Activated CD4-positive, alpha-beta T cell treated with anti-CD3 and anti-CD28 coated beads for 36 hours (primary cell): ENCODE measurements around the gene ADGRF4. TPM values are rescaled to one million over a fixed set of nuclear protein-coding genes. Genes with fewer than 3 reads are reported as not detected.

Source experiments
- ATAC-seq: fragments of 200-7000 bp; cut with Tn5 transposase; one replicate; pipeline ENCODE4 v1.10.0; 2021; ENCODE audit warnings: mild to moderate bottlenecking, moderate library complexity
- CTCF ChIA-PET: fragments of 350-600 bp; sonication (Branson Sonifier 250); formaldehyde crosslinking; loops from one replicate; lab custom pipeline; 2021; ENCODE audit warnings: antibody characterized with exemption; lab: Charles Lee
- POLR2A ChIA-PET: fragments of 350-600 bp; sonication (Branson Sonifier 250); formaldehyde crosslinking; loops from one replicate; lab custom pipeline; 2021; ENCODE audit warnings: antibody characterized with exemption, inconsistent platforms; lab: Charles Lee
- DNase-seq: peaks from one replicate; pipeline ENCODE4 v3.0.0-alpha.2; 2020
- H3K27ac Mint-ChIP-seq: one replicate; pipeline ENCODE4 v1.8.0; 2021; ENCODE audit warnings: mixed read lengths
- H3K27me3 Mint-ChIP-seq: one replicate; pipeline ENCODE4 v1.8.0; 2021; ENCODE audit warnings: mixed read lengths
- H3K36me3 Mint-ChIP-seq: one replicate; pipeline ENCODE4 v1.8.0; 2021; ENCODE audit warnings: low read depth, mixed read lengths
- H3K4me1 Mint-ChIP-seq: one replicate; pipeline ENCODE4 v1.8.0; 2021; ENCODE audit warnings: mixed read lengths
- H3K4me3 Mint-ChIP-seq: one replicate; pipeline ENCODE4 v1.8.0; 2021; ENCODE audit warnings: mild to moderate bottlenecking, moderate library complexity, mixed read lengths
- H3K9me3 Mint-ChIP-seq: one replicate; pipeline ENCODE4 v1.8.0; 2021; ENCODE audit warnings: low read depth, mixed read lengths
- intact Hi-C, 2 experiments: fragments of 100-400 bp; cut with DNase I in 1 of 2; cut with micrococcal nuclease in 1 of 2; formaldehyde crosslinking; loops; one replicate each; pipeline versions ENCODE4 v1.14.2 to v1.15.1; 2022 to 2024; cut with DNase I, micrococcal nuclease
- total RNA-seq, 2 experiments: library from RNA; stranded (reverse); gene quantifications; one replicate each; pipeline ENCODE4 v1.2.3, GENCODE V29; 2021

ADGRF4 gene
- total RNA-seq, 2 experiments from 2014 or later: not detected

- H3K4me1 Mint-ChIP-seq: no peaks in the 10 kb centered on the region
- CTCF ChIA-PET: interaction anchor here (0.9 to 1.1 kb wide), 2 partner anchors 10 to 56 kb away, joined by 3 to 4 read pairs; no protein-coding TSS in a partner anchor
- H3K9me3 Mint-ChIP-seq: no peaks in the 10 kb centered on the region
- intact Hi-C loops: no loop called here
- no peak for ATAC-seq
- peaks cover 5% of the 10 kb centered on the region for H3K27me3 Mint-ChIP-seq
- no peak overlapping the region for H3K27ac Mint-ChIP-seq
- H3K4me3 Mint-ChIP-seq: no peak overlapping the region
- no peak for DNase-seq
- POLR2A ChIA-PET: no interaction called here
- H3K36me3 Mint-ChIP-seq: no peaks in the 10 kb centered on the region
These were observed 10.9 kb upstream of the ADGRF4 start for GRCh38 chr6:47687432-47687831.

- no peak overlapping the region for H3K27ac Mint-ChIP-seq
- POLR2A ChIA-PET: no interaction called here
These were observed 8.2 kb upstream of the ADGRF4 start for GRCh38 chr6:47690214-47690613.

GRCh38 chr6:47690791-47691190 lies 7.6 kb upstream of the ADGRF4 start:
- CTCF ChIA-PET: no interaction called here
- DNase-seq: no peak

More at GRCh38 chr6:47690214-47690613, 8.2 kb upstream of the ADGRF4 start:
- Mint-ChIP-seq H3K9me3 (no peaks in the 10 kb centered on the region), H3K4me1 (no peaks in the 10 kb centered on the region), H3K4me3 (no peak overlapping the region), H3K36me3 (no peaks in the 10 kb centered on the region), H3K27me3 (peaks cover 2% of the 10 kb centered on the region)
- DNase-seq (no peak), ATAC-seq (no peak)
- intact Hi-C loops: no loop called here
- CTCF ChIA-PET: no interaction called here

GRCh38 chr6:47697925-47698324 lies 455 bp upstream of the ADGRF4 start:
- H3K4me3 Mint-ChIP-seq: no peak overlapping the region
- DNase-seq (no peak), ATAC-seq (no peak)
- H3K4me1 Mint-ChIP-seq: no peaks in the 10 kb centered on the region
- H3K36me3 Mint-ChIP-seq: no peaks in the 10 kb centered on the region
- H3K9me3 Mint-ChIP-seq: no peaks in the 10 kb centered on the region
- H3K27me3 Mint-ChIP-seq: peaks cover 2% of the 10 kb centered on the region
- H3K27ac Mint-ChIP-seq: no peak overlapping the region
- POLR2A ChIA-PET: no interaction called here
- CTCF ChIA-PET: interaction anchor here (1.1 kb wide), 1 partner anchor 83 kb away, joined by 5 read pairs; no protein-coding TSS in a partner anchor
- intact Hi-C loops: no loop called here

More at GRCh38 chr6:47690791-47691190, 7.6 kb upstream of the ADGRF4 start:
- ATAC-seq: no peak
- Mint-ChIP-seq H3K4me1 (no peaks in the 10 kb centered on the region), H3K4me3 (no peak overlapping the region), H3K36me3 (no peaks in the 10 kb centered on the region), H3K27me3 (peaks cover 2% of the 10 kb centered on the region), H3K9me3 (no peaks in the 10 kb centered on the region), H3K27ac (no peak overlapping the region)
- POLR2A ChIA-PET: no interaction called here
- intact Hi-C loops: no loop called here

- H3K9me3 Mint-ChIP-seq: no peaks in the 10 kb centered on the region
- ATAC-seq: no peak
- H3K4me1 Mint-ChIP-seq: no peaks in the 10 kb centered on the region
- POLR2A ChIA-PET: no interaction called here
- DNase-seq: no peak
- intact Hi-C loops: no loop called here
- no peak overlapping the region for H3K27ac Mint-ChIP-seq
- H3K36me3 Mint-ChIP-seq: no peaks in the 10 kb centered on the region
- no peak overlapping the region for H3K4me3 Mint-ChIP-seq
- H3K27me3 Mint-ChIP-seq: peaks cover 2% of the 10 kb centered on the region
- CTCF ChIA-PET: interaction anchor here (1.2 kb wide), 1 partner anchor 69 kb away, joined by 3 read pairs; no protein-coding TSS in a partner anchor
These were observed 1.7 kb downstream of the ADGRF4 start for GRCh38 chr6:47700053-47700452.

GRCh38 chr6:47700596-47700995 lies 2.2 kb downstream of the ADGRF4 start:
- Mint-ChIP-seq H3K27ac (no peak overlapping the region), H3K27me3 (peaks cover 2% of the 10 kb centered on the region), H3K9me3 (no peaks in the 10 kb centered on the region), H3K36me3 (no peaks in the 10 kb centered on the region), H3K4me1 (no peaks in the 10 kb centered on the region), H3K4me3 (no peak overlapping the region)
- ChIA-PET POLR2A (no interaction called here), CTCF (interaction anchor here (1.2 kb wide), 1 partner anchor 69 kb away, joined by 3 read pairs; no protein-coding TSS in a partner anchor)
- ATAC-seq (no peak), DNase-seq (no peak)
- intact Hi-C loops: no loop called here

- ATAC-seq: peak; percentile 72
- intact Hi-C loops: no loop called here
- no peak overlapping the region for H3K4me3 Mint-ChIP-seq
- POLR2A ChIA-PET: no interaction called here
- H3K9me3 Mint-ChIP-seq: no peaks in the 10 kb centered on the region
- H3K27me3 Mint-ChIP-seq: peaks cover 2% of the 10 kb centered on the region
- H3K4me1 Mint-ChIP-seq: no peaks in the 10 kb centered on the region
- no peak overlapping the region for H3K27ac Mint-ChIP-seq
- CTCF ChIA-PET: interaction anchor here (0.6 to 1.2 kb wide), 2 partner anchors 70 to 87 kb away, joined by 3 read pairs; no protein-coding TSS in a partner anchor
- H3K36me3 Mint-ChIP-seq: no peaks in the 10 kb centered on the region
- DNase-seq: no peak
These were observed 3.0 kb downstream of the ADGRF4 start for GRCh38 chr6:47701363-47701762.

- ATAC-seq: no peak
- Mint-ChIP-seq H3K9me3 (no peaks in the 10 kb centered on the region), H3K36me3 (no peaks in the 10 kb centered on the region), H3K4me3 (no peak overlapping the region), H3K27ac (no peak overlapping the region), H3K27me3 (peaks cover 15% of the 10 kb centered on the region), H3K4me1 (no peaks in the 10 kb centered on the region)
- DNase-seq: no peak
- POLR2A ChIA-PET: no interaction called here
- intact Hi-C loops: no loop called here
- CTCF ChIA-PET: interaction anchor here (0.8 kb wide), 1 partner anchor 10 kb away, joined by 3 read pairs; no protein-coding TSS in a partner anchor
These were observed 10.8 kb downstream of the ADGRF4 start for GRCh38 chr6:47709160-47709559.

- Mint-ChIP-seq H3K27me3 (peaks cover 15% of the 10 kb centered on the region), H3K27ac (no peak overlapping the region), H3K4me1 (peaks cover 10% of the 10 kb centered on the region), H3K4me3 (no peak overlapping the region), H3K9me3 (no peaks in the 10 kb centered on the region), H3K36me3 (peaks cover 3% of the 10 kb centered on the region)
- ChIA-PET POLR2A (no interaction called here), CTCF (interaction anchor here (1.2 kb wide), 1 partner anchor 78 kb away, joined by 4 read pairs; no protein-coding TSS in a partner anchor)
- DNase-seq (no peak), ATAC-seq (no peak)
- intact Hi-C loops: no loop called here
These were observed 11.9 kb downstream of the ADGRF4 start for GRCh38 chr6:47710295-47710694.

GRCh38 chr6:47713200-47713599 lies 14.8 kb downstream of the ADGRF4 start:
- ChIA-PET CTCF (interaction anchor here (1.0 kb wide), 1 partner anchor 57 kb away, joined by 3 read pairs; no protein-coding TSS in a partner anchor), POLR2A (no interaction called here)
- Mint-ChIP-seq H3K36me3 (peaks cover 3% of the 10 kb centered on the region), H3K9me3 (no peaks in the 10 kb centered on the region), H3K27me3 (peaks cover 16% of the 10 kb centered on the region), H3K27ac (no peak overlapping the region), H3K4me1 (peaks cover 30% of the 10 kb centered on the region), H3K4me3 (no peak overlapping the region)
- ATAC-seq: no peak
- intact Hi-C loops: no loop called here
- DNase-seq: no peak

- H3K36me3 Mint-ChIP-seq: peaks cover 3% of the 10 kb centered on the region
- peaks cover 22% of the 10 kb centered on the region for H3K27me3 Mint-ChIP-seq
- H3K4me1 Mint-ChIP-seq: peaks cover 30% of the 10 kb centered on the region
- no peak overlapping the region for H3K4me3 Mint-ChIP-seq
- intact Hi-C loops: no loop called here
- H3K27ac Mint-ChIP-seq: no peak overlapping the region
- DNase-seq: peak; percentile 40
- CTCF ChIA-PET: no interaction called here
- H3K9me3 Mint-ChIP-seq: no peaks in the 10 kb centered on the region
- ATAC-seq: no peak
- POLR2A ChIA-PET: no interaction called here
These were observed 16.4 kb downstream of the ADGRF4 start for GRCh38 chr6:47714802-47715201.

- Mint-ChIP-seq H3K27me3 (peaks cover 19% of the 10 kb centered on the region), H3K4me3 (no peak overlapping the region), H3K9me3 (no peaks in the 10 kb centered on the region), H3K27ac (peak overlapping the region; percentile 71), H3K4me1 (peaks cover 30% of the 10 kb centered on the region), H3K36me3 (peaks cover 3% of the 10 kb centered on the region)
- ATAC-seq (peak; percentile 90), DNase-seq (no peak)
- intact Hi-C loops: no loop called here
- ChIA-PET CTCF (interaction anchor here (0.9 kb wide), 1 partner anchor 18 kb away, joined by 6 read pairs; no protein-coding TSS in a partner anchor), POLR2A (no interaction called here)
These were observed 17.4 kb downstream of the ADGRF4 start for GRCh38 chr6:47715782-47716181.
